OCI-LY3 (cell line): ENCODE data around the gene DPP10.

Experiments used
- CTCF ChIP-seq: fragments of 200-600, 300-600 bp; sonication (generic); IDR thresholded peaks from 2 replicates; pipeline ENCODE4 v1.5.1; 2014; ENCODE audit warnings: antibody characterized with exemption, low read length, low read depth
- EZH2phosphoT487 ChIP-seq: fragments of 200-600 bp; shearing (Covaris generic); IDR thresholded peaks from 2 replicates; pipeline ENCODE4 v1.6.1; 2018; ENCODE audit warnings: antibody characterized with exemption, mixed run types, low read depth

GRCh38 chr2:115094441-115094840, 652.0 kb downstream of the DPP10 start:
- no peak for TF ChIP-seq CTCF
- no peak for TF ChIP-seq EZH2phosphoT487
